GM12878 (cell line): ENCODE data around the gene FOXJ3. TPM values are rescaled to one million over a fixed set of nuclear protein-coding genes. Genes with fewer than 3 reads are reported as not detected.

ENCODE experiments used
- ATAC-seq: fragments of 200-7000 bp; cut with Tn5 transposase; 3 replicates; pipeline ENCODE4 v1.9.1; 2020; ENCODE audit warnings: mild to moderate bottlenecking, moderate library complexity
- BruUV-seq: library from RNA; stranded (reverse); fragments of 400-500 nt; replicated peaks from 2 replicates; lab custom pipeline; 2021; lab: Mats Ljungman, UMichigan
- CTCF ChIA-PET: fragments of 300-600 bp; sonication (Branson Sonifier 250); formaldehyde crosslinking; extraction: SDS; loops from one replicate; lab custom pipeline; 2021; ENCODE audit warnings: inconsistent platforms; lab: Yijun Ruan, JAX
- POLR2A ChIA-PET: fragments of 350-600 bp; formaldehyde crosslinking; extraction: SDS; loops from one replicate; lab custom pipeline; 2021; ENCODE audit warnings: inconsistent platforms; lab: Charles Lee
- RAD21 ChIA-PET: fragments of 300-600 bp; sonication (Branson Sonifier 250); formaldehyde crosslinking; loops from one replicate; lab custom pipeline; 2023; ENCODE audit warnings: antibody characterized with exemption; ENCODE audit not compliant: unreplicated experiment; lab: Charles Lee
- SMC1A ChIA-PET: fragments of 300-600 bp; sonication (Branson Sonifier 250); formaldehyde crosslinking; loops from one replicate; lab custom pipeline; 2023; ENCODE audit not compliant: unreplicated experiment, uncharacterized antibody; lab: Charles Lee
- DNase-seq: peaks from one replicate; pipeline ENCODE4 v3.0.0-alpha.2; 2011; ENCODE audit warnings: low read depth, low spot score
- FAIRE-seq: peaks from 3 replicates; lab custom pipeline; 2011; peaks lifted over from hg19 to GRCh38; lab: Jason Lieb, UNC
- H2AFZ ChIP-seq: 2 replicates; pipeline ENCODE4 v1.6.0; 2011; ENCODE audit warnings: low read depth, low read length, control low read depth; ENCODE audit not compliant: control insufficient read depth
- H3K27ac ChIP-seq: 2 replicates; pipeline ENCODE4 v1.5.1; 2011; ENCODE audit warnings: control low read depth; ENCODE audit not compliant: control insufficient read depth, insufficient read depth
- H3K27me3 ChIP-seq, 2 experiments: replicated peaks in 1 of 2; 2 replicates each; pipeline versions ENCODE4 v1.6.0 to v1.6.1; 2011; ENCODE audit warnings: low read length in 1 of 2; ENCODE audit not compliant: control insufficient read depth in 2 of 2, insufficient read depth in 2 of 2
- H3K36me3 ChIP-seq, 2 experiments: 2 replicates each; pipeline ENCODE4 v1.5.1; 2011; ENCODE audit warnings: low read length in 1 of 2; ENCODE audit not compliant: control insufficient read depth in 2 of 2, insufficient read depth in 2 of 2
- H3K4me1 ChIP-seq: 2 replicates; pipeline ENCODE4 v1.6.1; 2011; ENCODE audit warnings: mild to moderate bottlenecking, low read length, moderate library complexity, mixed read lengths; ENCODE audit not compliant: control insufficient read depth, insufficient read depth
- H3K4me2 ChIP-seq: 2 replicates; pipeline ENCODE4 v1.6.0; 2011; ENCODE audit warnings: control low read depth; ENCODE audit not compliant: control insufficient read depth, insufficient read depth
- H3K4me3 ChIP-seq: fragments of 200-600 bp; sonication (generic); 2 replicates; pipeline ENCODE4 v1.5.1; 2016
- H3K79me2 ChIP-seq: 2 replicates; pipeline ENCODE4 v1.6.0; 2011; ENCODE audit warnings: low read length; ENCODE audit not compliant: control insufficient read depth, insufficient read depth
- H3K9ac ChIP-seq: 2 replicates; pipeline ENCODE4 v1.8.0; 2011; ENCODE audit warnings: low read length, control low read depth, mixed read lengths; ENCODE audit not compliant: control insufficient read depth, insufficient read depth
- H3K9me3 ChIP-seq: replicated peaks from 3 replicates; pipeline ENCODE4 v1.5.1; 2011; ENCODE audit warnings: mild to moderate bottlenecking, low read length; ENCODE audit not compliant: control insufficient read depth, insufficient read depth
- H4K20me1 ChIP-seq: 2 replicates; pipeline ENCODE4 v1.6.0; 2011; ENCODE audit not compliant: control insufficient read depth, insufficient read depth
- ASH2L ChIP-seq: fragments of 300-600, 200-600 bp; sonication (generic); IDR thresholded peaks from 2 replicates; pipeline ENCODE4 v1.6.1; 2017; ENCODE audit warnings: low read depth, mild to moderate bottlenecking, borderline replicate concordance
- IKZF1 ChIP-seq: fragments of 450-650 bp; conservative IDR thresholded peaks from 2 replicates; pipeline ENCODE4 v1.6.1; 2017; ENCODE audit warnings: antibody characterized with exemption, mild to moderate bottlenecking
- JUNB ChIP-seq: IDR thresholded peaks from 2 replicates; pipeline ENCODE4 v1.6.1; 2016; ENCODE audit warnings: antibody characterized with exemption, mild to moderate bottlenecking
- MXI1 ChIP-seq: fragments of 150-350 bp; IDR thresholded peaks from 2 replicates; pipeline ENCODE4 v1.6.1; 2011; ENCODE audit warnings: low read depth, mild to moderate bottlenecking, inconsistent platforms, low read length, improper control_type of control experiment
- MYC ChIP-seq: IDR thresholded peaks from 2 replicates; pipeline ENCODE4 v1.6.1; 2011; ENCODE audit warnings: mild to moderate bottlenecking, low read length, moderate library complexity, inconsistent platforms; ENCODE audit not compliant: insufficient read depth, insufficient replicate concordance, insufficient read length, severe bottlenecking
- POLR2AphosphoS2 ChIP-seq: IDR thresholded peaks from 2 replicates; pipeline ENCODE4 v1.6.1; 2011; ENCODE audit warnings: low read depth, mild to moderate bottlenecking, low read length, improper control_type of control experiment, moderate library complexity
- SIN3A ChIP-seq: IDR thresholded peaks from 2 replicates; pipeline ENCODE4 v1.6.1; 2012; ENCODE audit warnings: low read depth, low read length, improper control_type of control experiment
- WGBS: methylation state at CpG from one replicate; pipeline ENCODE4 v1.1.6; 2016; ENCODE audit warnings: low lambda C conversion rate; ENCODE audit not compliant: insufficient replicate concordance, insufficient coverage; ENCODE audit errors: missing lambda C conversion rate; 5-methylcytosine and 5-hydroxymethylcytosine counted together
- in situ Hi-C: fragments of 300-500 bp; cut with MboI; formaldehyde crosslinking; loops from 9 replicates; pipeline ENCODE4 v1.14.3; 2018; ENCODE audit warnings: mixed read lengths
- intact Hi-C: fragments of 100-400 bp; cut with micrococcal nuclease; formaldehyde crosslinking; loops from one replicate; pipeline ENCODE4 v1.14.2; 2022; ENCODE audit not compliant: unreplicated experiment
- polyA plus RNA-seq, 11 experiments: library from polyadenylated mRNA; depleted of rRNA in 4 of 11; unstranded in 6 of 11; stranded (reverse) in 5 of 11; fragments of >200 nt; fragmentation: Nextera tagmentation in 4 of 11; fragmentation: Illumina TruSeq in 1 of 11; extraction: Ambion mirVana in 4 of 11; extraction: Trizol in 1 of 11; gene quantifications; 1 replicate in 1 of 11; 2 replicates in 10 of 11; pipeline versions ENCODE4 v1.2.1 to v1.2.3, GENCODE V29; 2011 to 2016; ENCODE audit warnings: inconsistent platforms in 2 of 11, missing spikeins in 2 of 11, low read depth in 1 of 11
- total RNA-seq, 4 experiments: library from RNA; depleted of rRNA in 3 of 4; stranded (reverse); fragments of >200 nt in 3 of 4; fragmentation: Illumina TruSeq in 1 of 4; extraction: Trizol in 1 of 4; gene quantifications; 2 replicates each; pipeline versions ENCODE4 v1.2.1 to v1.2.3, GENCODE V29; 2013 to 2021
- TF ChIP-seq, protein P1 (sequence below): IDR thresholded peaks from 2 replicates; pipeline ENCODE4 v1.6.1; 2012; ENCODE audit warnings: mild to moderate bottlenecking, low read depth, low read length
- TF ChIP-seq, protein P2 (sequence below): fragments of 450-650 bp; IDR thresholded peaks from 2 replicates; pipeline ENCODE4 v1.6.1; 2017; ENCODE audit warnings: mild to moderate bottlenecking, moderate library complexity
- TF ChIP-seq, protein P3 (sequence below): IDR thresholded peaks from 2 replicates; pipeline ENCODE4 v1.6.1; 2012; ENCODE audit warnings: low read length, inconsistent platforms

The FOXJ3 gene
- total and polyA plus RNA-seq, 10 of the 15 experiments (the other 5 are each of a cell fraction or from before 2014, with no cell fraction given), result 9.5 to 54.2 (median 24.7) TPM

- Histone ChIP-seq H3K36me3 (no peaks in the 10 kb centered on the region), H3K27ac (no peak overlapping the region), H2AFZ (no peak overlapping the region), H3K79me2 (no peaks in the 10 kb centered on the region), H3K4me2 (no peak overlapping the region), H3K27me3 (no peaks in the 10 kb centered on the region; a peak in 1 of 4 replicates), H3K9ac (no peak overlapping the region), H3K4me3 (no peak overlapping the region), H3K4me1 (no peaks in the 10 kb centered on the region), H4K20me1 (no peaks in the 10 kb centered on the region), H3K9me3 (no peaks in the 10 kb centered on the region)
- ChIA-PET RAD21 (no interaction called here), SMC1A (no interaction called here), POLR2A (no interaction called here), CTCF (interaction anchor here (2.2 kb wide), 1 partner anchor 15 kb away, joined by 8 read pairs; no protein-coding TSS in a partner anchor)
- TF ChIP-seq MXI1 (no peak), POLR2AphosphoS2 (no peak), JUNB (no peak), ASH2L (no peak), MYC (no peak), SIN3A (no peak), IKZF1 (no peak)
- TF ChIP-seq, protein P1, sequence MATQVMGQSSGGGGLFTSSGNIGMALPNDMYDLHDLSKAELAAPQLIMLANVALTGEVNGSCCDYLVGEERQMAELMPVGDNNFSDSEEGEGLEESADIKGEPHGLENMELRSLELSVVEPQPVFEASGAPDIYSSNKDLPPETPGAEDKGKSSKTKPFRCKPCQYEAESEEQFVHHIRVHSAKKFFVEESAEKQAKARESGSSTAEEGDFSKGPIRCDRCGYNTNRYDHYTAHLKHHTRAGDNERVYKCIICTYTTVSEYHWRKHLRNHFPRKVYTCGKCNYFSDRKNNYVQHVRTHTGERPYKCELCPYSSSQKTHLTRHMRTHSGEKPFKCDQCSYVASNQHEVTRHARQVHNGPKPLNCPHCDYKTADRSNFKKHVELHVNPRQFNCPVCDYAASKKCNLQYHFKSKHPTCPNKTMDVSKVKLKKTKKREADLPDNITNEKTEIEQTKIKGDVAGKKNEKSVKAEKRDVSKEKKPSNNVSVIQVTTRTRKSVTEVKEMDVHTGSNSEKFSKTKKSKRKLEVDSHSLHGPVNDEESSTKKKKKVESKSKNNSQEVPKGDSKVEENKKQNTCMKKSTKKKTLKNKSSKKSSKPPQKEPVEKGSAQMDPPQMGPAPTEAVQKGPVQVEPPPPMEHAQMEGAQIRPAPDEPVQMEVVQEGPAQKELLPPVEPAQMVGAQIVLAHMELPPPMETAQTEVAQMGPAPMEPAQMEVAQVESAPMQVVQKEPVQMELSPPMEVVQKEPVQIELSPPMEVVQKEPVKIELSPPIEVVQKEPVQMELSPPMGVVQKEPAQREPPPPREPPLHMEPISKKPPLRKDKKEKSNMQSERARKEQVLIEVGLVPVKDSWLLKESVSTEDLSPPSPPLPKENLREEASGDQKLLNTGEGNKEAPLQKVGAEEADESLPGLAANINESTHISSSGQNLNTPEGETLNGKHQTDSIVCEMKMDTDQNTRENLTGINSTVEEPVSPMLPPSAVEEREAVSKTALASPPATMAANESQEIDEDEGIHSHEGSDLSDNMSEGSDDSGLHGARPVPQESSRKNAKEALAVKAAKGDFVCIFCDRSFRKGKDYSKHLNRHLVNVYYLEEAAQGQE, result no peak
- TF ChIP-seq, protein P2, sequence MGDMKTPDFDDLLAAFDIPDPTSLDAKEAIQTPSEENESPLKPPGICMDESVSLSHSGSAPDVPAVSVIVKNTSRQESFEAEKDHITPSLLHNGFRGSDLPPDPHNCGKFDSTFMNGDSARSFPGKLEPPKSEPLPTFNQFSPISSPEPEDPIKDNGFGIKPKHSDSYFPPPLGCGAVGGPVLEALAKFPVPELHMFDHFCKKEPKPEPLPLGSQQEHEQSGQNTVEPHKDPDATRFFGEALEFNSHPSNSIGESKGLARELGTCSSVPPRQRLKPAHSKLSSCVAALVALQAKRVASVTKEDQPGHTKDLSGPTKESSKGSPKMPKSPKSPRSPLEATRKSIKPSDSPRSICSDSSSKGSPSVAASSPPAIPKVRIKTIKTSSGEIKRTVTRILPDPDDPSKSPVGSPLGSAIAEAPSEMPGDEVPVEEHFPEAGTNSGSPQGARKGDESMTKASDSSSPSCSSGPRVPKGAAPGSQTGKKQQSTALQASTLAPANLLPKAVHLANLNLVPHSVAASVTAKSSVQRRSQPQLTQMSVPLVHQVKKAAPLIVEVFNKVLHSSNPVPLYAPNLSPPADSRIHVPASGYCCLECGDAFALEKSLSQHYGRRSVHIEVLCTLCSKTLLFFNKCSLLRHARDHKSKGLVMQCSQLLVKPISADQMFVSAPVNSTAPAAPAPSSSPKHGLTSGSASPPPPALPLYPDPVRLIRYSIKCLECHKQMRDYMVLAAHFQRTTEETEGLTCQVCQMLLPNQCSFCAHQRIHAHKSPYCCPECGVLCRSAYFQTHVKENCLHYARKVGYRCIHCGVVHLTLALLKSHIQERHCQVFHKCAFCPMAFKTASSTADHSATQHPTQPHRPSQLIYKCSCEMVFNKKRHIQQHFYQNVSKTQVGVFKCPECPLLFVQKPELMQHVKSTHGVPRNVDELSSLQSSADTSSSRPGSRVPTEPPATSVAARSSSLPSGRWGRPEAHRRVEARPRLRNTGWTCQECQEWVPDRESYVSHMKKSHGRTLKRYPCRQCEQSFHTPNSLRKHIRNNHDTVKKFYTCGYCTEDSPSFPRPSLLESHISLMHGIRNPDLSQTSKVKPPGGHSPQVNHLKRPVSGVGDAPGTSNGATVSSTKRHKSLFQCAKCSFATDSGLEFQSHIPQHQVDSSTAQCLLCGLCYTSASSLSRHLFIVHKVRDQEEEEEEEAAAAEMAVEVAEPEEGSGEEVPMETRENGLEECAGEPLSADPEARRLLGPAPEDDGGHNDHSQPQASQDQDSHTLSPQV, result no peak
- TF ChIP-seq, protein P3, sequence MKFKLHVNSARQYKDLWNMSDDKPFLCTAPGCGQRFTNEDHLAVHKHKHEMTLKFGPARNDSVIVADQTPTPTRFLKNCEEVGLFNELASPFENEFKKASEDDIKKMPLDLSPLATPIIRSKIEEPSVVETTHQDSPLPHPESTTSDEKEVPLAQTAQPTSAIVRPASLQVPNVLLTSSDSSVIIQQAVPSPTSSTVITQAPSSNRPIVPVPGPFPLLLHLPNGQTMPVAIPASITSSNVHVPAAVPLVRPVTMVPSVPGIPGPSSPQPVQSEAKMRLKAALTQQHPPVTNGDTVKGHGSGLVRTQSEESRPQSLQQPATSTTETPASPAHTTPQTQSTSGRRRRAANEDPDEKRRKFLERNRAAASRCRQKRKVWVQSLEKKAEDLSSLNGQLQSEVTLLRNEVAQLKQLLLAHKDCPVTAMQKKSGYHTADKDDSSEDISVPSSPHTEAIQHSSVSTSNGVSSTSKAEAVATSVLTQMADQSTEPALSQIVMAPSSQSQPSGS, result no peak
- in situ Hi-C loops, result no loop called here
- FAIRE-seq (no peak), DNase-seq (no peak), ATAC-seq (no peak)
- WGBS, result 54% methylated on average over 5 of the region's 5 CpGs
- BruUV-seq, result no TSS peak
- intact Hi-C loops, result no loop called here
Measured at GRCh38 chr1:42133390-42133789, 201.6 kb downstream of the FOXJ3 start.
